Stromal cell of bone marrow (primary cell): ENCODE measurements around the gene FHIT.
A peak's percentile ranks its signal among the peaks of the same experiment; 100 is the strongest.

Experiments used
- DNase-seq: peaks from one replicate; pipeline ENCODE4 v3.0.0-alpha.2; 2012; ENCODE audit warnings: low read depth

The FHIT gene

GRCh38 chr3:60760145-60760544 lies 491.1 kb downstream of the FHIT start:
- DNase-seq, result no peak

GRCh38 chr3:60759439-60759838 lies 491.8 kb downstream of the FHIT start:
- DNase-seq, result no peak

GRCh38 chr3:60758831-60759230 lies 492.4 kb downstream of the FHIT start:
- DNase-seq, result no peak

GRCh38 chr3:60758171-60758570 lies 493.1 kb downstream of the FHIT start:
- DNase-seq, result no peak

GRCh38 chr3:60757724-60758123 lies 493.5 kb downstream of the FHIT start:
- no peak for DNase-seq

GRCh38 chr3:60756241-60757030 lies 494.8 kb downstream of the FHIT start:
- no peak for DNase-seq

- no peak for DNase-seq
Measured at GRCh38 chr3:60755094-60755493, 496.2 kb downstream of the FHIT start.

- DNase-seq, result no peak
Measured at GRCh38 chr3:60754617-60755016, 496.6 kb downstream of the FHIT start.

GRCh38 chr3:60752809-60753208 lies 498.4 kb downstream of the FHIT start:
- no peak for DNase-seq

- DNase-seq, result no peak
Measured at GRCh38 chr3:60746695-60747416, 504.4 kb downstream of the FHIT start.

GRCh38 chr3:60746043-60746638 lies 505.1 kb downstream of the FHIT start:
- DNase-seq, result no peak

- DNase-seq, result no peak
Measured at GRCh38 chr3:60743631-60744164, 507.6 kb downstream of the FHIT start.

- no peak for DNase-seq
Measured at GRCh38 chr3:60742606-60743145, 508.6 kb downstream of the FHIT start.

GRCh38 chr3:60737633-60738399 lies 513.4 kb downstream of the FHIT start:
- DNase-seq, result no peak

GRCh38 chr3:60730371-60730770 lies 520.9 kb downstream of the FHIT start:
- DNase-seq, result no peak

GRCh38 chr3:60729056-60729455 lies 522.2 kb downstream of the FHIT start:
- no peak for DNase-seq

GRCh38 chr3:60728006-60728405 lies 523.2 kb downstream of the FHIT start:
- DNase-seq, result no peak

GRCh38 chr3:60720736-60721135 lies 530.5 kb downstream of the FHIT start:
- DNase-seq, result peak; percentile 57

GRCh38 chr3:60716573-60716972 lies 534.7 kb downstream of the FHIT start:
- no peak for DNase-seq

GRCh38 chr3:60708191-60708975 lies 542.9 kb downstream of the FHIT start:
- peak; percentile 53 for DNase-seq

- no peak for DNase-seq
Measured at GRCh38 chr3:60707452-60708020, 543.7 kb downstream of the FHIT start.
